HCT116 (cell line): ENCODE data around the gene RFX3. TPM values are rescaled to one million over a fixed set of nuclear protein-coding genes. Genes with fewer than 3 reads are reported as not detected.

Source experiments
- ATAC-seq: fragments of 200-7000 bp; cut with Tn5 transposase; 2 replicates; pipeline ENCODE4 v1.9.1; 2020; ENCODE audit warnings: mild to moderate bottlenecking, moderate library complexity
- BruUV-seq: library from RNA; stranded (reverse); fragments of 400-500 nt; replicated peaks from 2 replicates; lab custom pipeline; 2021; lab: Mats Ljungman, UMichigan
- CTCF ChIA-PET: fragments of 300-600 bp; sonication (Branson Sonifier 250); formaldehyde crosslinking; loops from one replicate; lab custom pipeline; 2021; ENCODE audit warnings: antibody characterized with exemption; lab: Charles Lee
- POLR2A ChIA-PET: fragments of 300-600, 350-600 bp; sonication (Branson Sonifier 250); formaldehyde crosslinking; loops from one replicate; lab custom pipeline; 2021; ENCODE audit warnings: antibody characterized with exemption; lab: Charles Lee
- RAD21 ChIA-PET, 2 experiments: fragments of 300-600 bp; sonication (Branson Sonifier 250); formaldehyde crosslinking; loops; one replicate each; lab custom pipeline; 2023; ENCODE audit warnings: low total read pairs in 2 of 2; ENCODE audit not compliant: uncharacterized antibody in 2 of 2, unreplicated experiment in 2 of 2, low non-redundant PET in 1 of 2; lab: Charles Lee
- DNase-seq: peaks from one replicate; pipeline ENCODE4 v3.0.0-alpha.2; 2010; ENCODE audit warnings: low read depth, low spot score
- H2AFZ ChIP-seq: fragments of 200-600 bp; shearing (Covaris generic), sonication (generic); 2 replicates; pipeline ENCODE4 v1.6.1; 2017; ENCODE audit warnings: low read depth, mixed run types, mixed read lengths, antibody characterized with exemption, low read length; ENCODE audit not compliant: poor library complexity, severe bottlenecking
- H3K27ac ChIP-seq: 2 replicates; pipeline ENCODE4 v1.5.1; 2012; ENCODE audit warnings: low read depth, low read length
- H3K27me3 ChIP-seq: fragments of 200-600 bp; sonication (generic); 2 replicates; pipeline ENCODE4 v1.6.1; 2016; ENCODE audit warnings: mixed run types, low read length, mixed read lengths; ENCODE audit not compliant: insufficient read depth
- H3K36me3 ChIP-seq, 2 experiments: fragments of 200-500 bp in 1 of 2; fragments of 200-600 bp in 1 of 2; sonication (Bioruptor generic) in 1 of 2; sonication (generic) in 1 of 2; 2 replicates each; pipeline versions ENCODE4 v1.5.1 to v1.6.1; 2014 to 2016; ENCODE audit warnings: low read length in 2 of 2, inconsistent platforms in 1 of 2, mixed read lengths in 1 of 2, mixed run types in 1 of 2; ENCODE audit not compliant: insufficient read depth in 2 of 2, control insufficient read depth in 1 of 2
- H3K4me1 ChIP-seq, 2 experiments: fragments of 200-600 bp in 1 of 2; sonication (generic) in 1 of 2; 2 replicates each; pipeline versions ENCODE4 v1.5.1 to v1.6.1; 2012 to 2017; ENCODE audit warnings: low read length in 2 of 2, inconsistent platforms in 1 of 2, mild to moderate bottlenecking in 1 of 2, mixed read lengths in 1 of 2, mixed run types in 1 of 2, moderate library complexity in 1 of 2; ENCODE audit not compliant: insufficient read depth in 2 of 2, control insufficient read depth in 1 of 2
- H3K4me2 ChIP-seq: fragments of 200-600 bp; sonication (generic); 2 replicates; pipeline ENCODE4 v1.6.1; 2017; ENCODE audit warnings: mixed run types, low read length, mixed read lengths
- H3K4me3 ChIP-seq, 2 experiments: fragments of 200-600 bp in 1 of 2; sonication (generic) in 1 of 2; replicated peaks in 1 of 2; 2 replicates each; pipeline ENCODE4 v1.5.1; 2011 to 2016; ENCODE audit warnings: low read length in 2 of 2, control low read depth in 1 of 2, low read depth in 1 of 2, mild to moderate bottlenecking in 1 of 2, mixed read lengths in 1 of 2, mixed run types in 1 of 2
- H3K79me2 ChIP-seq: fragments of 200-600 bp; sonication (generic); 2 replicates; pipeline ENCODE4 v1.6.1; 2017; ENCODE audit warnings: mild to moderate bottlenecking, mixed run types, low read length, moderate library complexity, mixed read lengths; ENCODE audit not compliant: insufficient read depth
- H3K9ac ChIP-seq: fragments of 200-600 bp; sonication (generic); 2 replicates; pipeline ENCODE4 v1.6.1; 2016; ENCODE audit warnings: low read length, mixed read lengths
- H3K9me2 ChIP-seq: fragments of 200-600 bp; sonication (generic), shearing (Covaris generic); 2 replicates; pipeline ENCODE4 v1.6.1; 2017; ENCODE audit warnings: mixed run types, mild to moderate bottlenecking, moderate library complexity; ENCODE audit not compliant: insufficient read depth
- H3K9me3 ChIP-seq, 2 experiments: fragments of 200-500 bp in 1 of 2; fragments of 200-600 bp in 1 of 2; sonication (Bioruptor generic) in 1 of 2; sonication (generic) in 1 of 2; 2 replicates each; pipeline ENCODE4 v1.6.1; 2014 to 2017; ENCODE audit warnings: low read length in 2 of 2, mixed read lengths in 2 of 2, inconsistent platforms in 1 of 2, low read depth in 1 of 2, mild to moderate bottlenecking in 1 of 2, mixed run types in 1 of 2, moderate library complexity in 1 of 2; ENCODE audit not compliant: control insufficient read depth in 1 of 2, insufficient read depth in 1 of 2
- H4K20me1 ChIP-seq: fragments of 200-600 bp; sonication (generic), shearing (Covaris generic); 2 replicates; pipeline ENCODE4 v1.6.1; 2017; ENCODE audit warnings: mixed run types, mild to moderate bottlenecking, moderate library complexity; ENCODE audit not compliant: insufficient read depth
- CBX3 ChIP-seq: IDR thresholded peaks from 2 replicates; pipeline ENCODE4 v1.6.1; 2012; ENCODE audit warnings: low read depth
- EGR1 ChIP-seq: IDR thresholded peaks from 2 replicates; pipeline ENCODE4 v1.6.1; 2012; ENCODE audit warnings: low read depth
- EZH2phosphoT487 ChIP-seq: fragments of 200-600 bp; IDR thresholded peaks from 2 replicates; pipeline ENCODE4 v1.6.1; 2018; ENCODE audit warnings: antibody characterized with exemption, borderline replicate concordance
- FOSL1 ChIP-seq: IDR thresholded peaks from 2 replicates; pipeline ENCODE4 v1.6.1; 2012; ENCODE audit warnings: low read depth
- JUND ChIP-seq: IDR thresholded peaks from 2 replicates; pipeline ENCODE4 v1.6.1; 2012
- POLR2AphosphoS5 ChIP-seq: IDR thresholded peaks from 2 replicates; pipeline ENCODE4 v1.6.1; 2011; ENCODE audit warnings: mild to moderate bottlenecking, low read depth, low read length, moderate library complexity
- SP1 ChIP-seq: IDR thresholded peaks from 2 replicates; pipeline ENCODE4 v1.6.1; 2012; ENCODE audit warnings: low read depth
- TCF7L2 ChIP-seq: IDR thresholded peaks from 2 replicates; pipeline ENCODE4 v1.7.0; 2011; ENCODE audit warnings: borderline replicate concordance, inconsistent platforms; ENCODE audit not compliant: insufficient read depth, insufficient read length; ENCODE audit errors: extremely low read depth
- ZFX ChIP-seq: fragments of 450-650 bp; IDR thresholded peaks from 2 replicates; pipeline ENCODE4 v1.6.1; 2017
- intact Hi-C: fragments of 100-400 bp; cut with micrococcal nuclease; formaldehyde crosslinking; loops from 2 replicates; pipeline ENCODE4 v1.10.0; 2022
- total RNA-seq: library from RNA; stranded (reverse); gene quantifications from one replicate; pipeline ENCODE4 v1.2.1, GENCODE V29; 2021; ENCODE audit not compliant: unreplicated experiment
- TF ChIP-seq, protein P1 (sequence below): IDR thresholded peaks from 2 replicates; pipeline ENCODE4 v1.6.1; 2012; ENCODE audit warnings: low read depth
- TF ChIP-seq, protein P2 (sequence below): IDR thresholded peaks from 2 replicates; pipeline ENCODE4 v1.6.1; 2012

The RFX3 gene
- total RNA-seq, 1 experiment from 2014 or later = 11.8 TPM

DNA sequence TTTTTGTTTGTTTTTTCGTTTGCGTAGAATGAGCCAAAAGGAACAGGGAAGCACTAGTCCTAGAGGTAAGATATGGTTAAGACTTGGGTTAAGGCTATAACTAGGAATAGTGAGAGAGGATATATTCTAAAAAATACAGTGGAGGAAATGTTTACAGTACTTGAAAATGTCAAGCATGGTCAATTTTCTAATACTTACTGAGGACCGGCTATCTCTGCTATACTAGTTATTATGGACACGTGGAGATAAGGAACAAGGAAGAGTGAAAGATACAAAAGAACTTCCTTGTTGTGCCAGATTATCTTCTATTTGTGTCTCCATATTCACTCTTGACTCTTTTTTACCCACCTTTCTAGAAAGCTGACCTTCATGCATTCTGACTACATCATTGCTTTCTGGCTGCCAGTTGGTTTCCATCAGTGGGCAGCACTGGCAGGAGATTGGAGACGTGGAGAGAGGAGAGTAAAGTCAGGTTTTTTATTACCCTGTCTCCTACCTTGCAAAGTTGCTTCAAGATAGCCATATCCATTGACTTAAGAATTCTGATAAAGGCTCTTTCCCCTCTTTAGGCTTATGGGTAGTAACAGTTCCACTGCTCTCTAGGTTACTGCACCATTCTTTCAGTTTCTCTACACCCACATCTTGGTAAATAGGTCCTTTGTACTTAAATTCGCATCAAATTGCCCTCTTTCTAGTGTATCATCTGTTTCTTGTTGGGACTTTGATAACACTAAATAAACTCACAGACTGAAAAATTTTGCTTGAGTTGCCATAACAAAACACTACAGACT is 9.0 kb upstream of the RFX3 start:
- ATAC-seq (no peak), DNase-seq (no peak)
- Histone ChIP-seq H3K27me3 (no peaks in the 10 kb centered on the region), H3K27ac (no peak overlapping the region), H2AFZ (no peak overlapping the region), H3K9ac (no peak overlapping the region), H3K4me1 (no peaks in the 10 kb centered on the region), H3K4me2 (no peak overlapping the region), H3K79me2 (no peaks in the 10 kb centered on the region), H3K36me3 (no peaks in the 10 kb centered on the region), H3K9me3 (no peaks in the 10 kb centered on the region), H4K20me1 (no peaks in the 10 kb centered on the region), H3K4me3 (no peak overlapping the region), H3K9me2 (no peaks in the 10 kb centered on the region)
- RAD21 ChIA-PET = no interaction called here
- POLR2A ChIA-PET = no interaction called here
- no peak for TF ChIP-seq EZH2phosphoT487
- TF ChIP-seq CBX3 = no peak
- TF ChIP-seq EGR1 = no peak
- TF ChIP-seq ZFX = no peak
- no peak for TF ChIP-seq POLR2AphosphoS5
- no peak for TF ChIP-seq TCF7L2
- TF ChIP-seq JUND = no peak
- TF ChIP-seq, protein P1, sequence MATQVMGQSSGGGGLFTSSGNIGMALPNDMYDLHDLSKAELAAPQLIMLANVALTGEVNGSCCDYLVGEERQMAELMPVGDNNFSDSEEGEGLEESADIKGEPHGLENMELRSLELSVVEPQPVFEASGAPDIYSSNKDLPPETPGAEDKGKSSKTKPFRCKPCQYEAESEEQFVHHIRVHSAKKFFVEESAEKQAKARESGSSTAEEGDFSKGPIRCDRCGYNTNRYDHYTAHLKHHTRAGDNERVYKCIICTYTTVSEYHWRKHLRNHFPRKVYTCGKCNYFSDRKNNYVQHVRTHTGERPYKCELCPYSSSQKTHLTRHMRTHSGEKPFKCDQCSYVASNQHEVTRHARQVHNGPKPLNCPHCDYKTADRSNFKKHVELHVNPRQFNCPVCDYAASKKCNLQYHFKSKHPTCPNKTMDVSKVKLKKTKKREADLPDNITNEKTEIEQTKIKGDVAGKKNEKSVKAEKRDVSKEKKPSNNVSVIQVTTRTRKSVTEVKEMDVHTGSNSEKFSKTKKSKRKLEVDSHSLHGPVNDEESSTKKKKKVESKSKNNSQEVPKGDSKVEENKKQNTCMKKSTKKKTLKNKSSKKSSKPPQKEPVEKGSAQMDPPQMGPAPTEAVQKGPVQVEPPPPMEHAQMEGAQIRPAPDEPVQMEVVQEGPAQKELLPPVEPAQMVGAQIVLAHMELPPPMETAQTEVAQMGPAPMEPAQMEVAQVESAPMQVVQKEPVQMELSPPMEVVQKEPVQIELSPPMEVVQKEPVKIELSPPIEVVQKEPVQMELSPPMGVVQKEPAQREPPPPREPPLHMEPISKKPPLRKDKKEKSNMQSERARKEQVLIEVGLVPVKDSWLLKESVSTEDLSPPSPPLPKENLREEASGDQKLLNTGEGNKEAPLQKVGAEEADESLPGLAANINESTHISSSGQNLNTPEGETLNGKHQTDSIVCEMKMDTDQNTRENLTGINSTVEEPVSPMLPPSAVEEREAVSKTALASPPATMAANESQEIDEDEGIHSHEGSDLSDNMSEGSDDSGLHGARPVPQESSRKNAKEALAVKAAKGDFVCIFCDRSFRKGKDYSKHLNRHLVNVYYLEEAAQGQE = no peak
- no peak for TF ChIP-seq SP1
- TF ChIP-seq, protein P2, sequence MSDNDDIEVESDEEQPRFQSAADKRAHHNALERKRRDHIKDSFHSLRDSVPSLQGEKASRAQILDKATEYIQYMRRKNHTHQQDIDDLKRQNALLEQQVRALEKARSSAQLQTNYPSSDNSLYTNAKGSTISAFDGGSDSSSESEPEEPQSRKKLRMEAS = no peak
- no peak for TF ChIP-seq FOSL1
- intact Hi-C loops = no loop called here
- CTCF ChIA-PET = no interaction called here
- BruUV-seq = no TSS peak
